Measurements from ENCODE around the gene TF.
"Not testable (repeated sequence)": the region's sequence is repeated elsewhere in the genome, so short reads cannot be mapped to it uniquely, and the experiment has no call there.

The TF gene

DNA sequence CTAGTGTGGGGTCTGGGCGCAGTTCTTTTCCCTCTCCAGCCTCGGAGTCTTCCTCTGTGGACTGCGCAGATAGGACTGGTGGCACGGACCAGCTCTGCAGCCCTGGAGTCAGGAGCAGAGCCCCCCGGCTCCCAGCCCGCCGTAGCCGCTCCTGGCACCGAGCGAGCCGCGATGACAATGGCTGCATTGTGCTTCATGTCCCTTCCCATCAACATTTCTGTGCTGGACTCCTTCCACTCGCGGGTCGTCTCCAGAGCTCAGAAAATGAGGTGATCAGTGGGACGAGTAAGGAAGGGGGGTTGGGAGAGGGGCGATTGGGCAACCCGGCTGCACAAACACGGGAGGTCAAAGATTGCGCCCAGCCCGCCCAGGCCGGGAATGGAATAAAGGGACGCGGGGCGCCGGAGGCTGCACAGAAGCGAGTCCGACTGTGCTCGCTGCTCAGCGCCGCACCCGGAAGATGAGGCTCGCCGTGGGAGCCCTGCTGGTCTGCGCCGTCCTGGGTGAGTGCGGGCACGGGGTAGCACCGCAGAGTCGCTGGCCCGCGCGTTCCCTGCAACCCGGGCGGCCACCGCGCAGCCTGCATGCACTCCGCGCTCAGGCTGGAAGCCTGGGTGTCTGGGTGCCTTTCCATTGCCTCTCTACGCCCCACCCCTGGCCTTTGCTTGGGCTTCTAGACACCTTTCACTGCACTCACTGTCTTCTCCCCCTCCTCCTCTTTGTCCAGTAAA lies at the start of gene TF:
TF (plus strand) TSS at position 413 of the 731 bp plus-strand sequence; CDS start at position 461, 48 bp downstream.
- DNase-seq: no peak

DNA sequence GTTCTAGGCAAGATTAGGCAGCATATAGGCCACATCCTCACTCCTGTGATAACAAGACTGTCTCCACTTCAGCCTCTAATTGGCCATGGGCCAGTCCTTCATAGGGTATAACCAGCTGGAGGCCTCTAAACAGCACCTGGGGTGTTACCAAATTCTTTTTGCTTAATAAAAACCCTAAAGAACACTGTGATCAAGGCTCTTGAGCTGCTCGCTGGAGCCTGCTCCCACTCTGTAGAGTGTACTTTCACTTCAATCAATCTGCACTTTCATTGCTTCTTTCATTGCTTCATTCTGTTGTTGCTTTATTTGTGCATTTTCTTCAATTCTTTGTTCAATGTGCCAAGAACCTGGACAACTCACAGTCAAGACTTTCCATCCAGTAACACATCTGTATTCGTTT lies 48.2 kb upstream of the TF start:
- DNase-seq: no peak

DNA sequence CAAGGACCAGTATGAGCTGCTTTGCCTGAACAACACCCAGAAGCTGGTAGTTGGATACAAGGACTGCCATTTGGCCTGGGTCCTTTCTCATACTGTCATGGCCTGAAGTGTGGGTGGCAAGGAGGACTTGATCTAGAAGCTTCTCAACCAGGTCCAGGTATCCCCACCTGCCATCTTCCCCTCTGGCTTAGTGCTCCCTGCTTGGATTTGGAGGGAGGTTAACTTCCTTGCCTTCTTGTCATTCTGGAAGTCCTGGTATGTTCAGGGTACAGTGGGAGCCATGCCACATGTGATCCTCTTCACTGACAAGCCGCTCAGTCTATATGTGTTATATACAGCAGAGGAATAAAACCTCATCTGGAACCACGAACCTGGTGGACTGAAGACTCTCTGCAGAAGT lies 46.7 kb upstream of the TF start:
- DNase-seq: no peak

DNA sequence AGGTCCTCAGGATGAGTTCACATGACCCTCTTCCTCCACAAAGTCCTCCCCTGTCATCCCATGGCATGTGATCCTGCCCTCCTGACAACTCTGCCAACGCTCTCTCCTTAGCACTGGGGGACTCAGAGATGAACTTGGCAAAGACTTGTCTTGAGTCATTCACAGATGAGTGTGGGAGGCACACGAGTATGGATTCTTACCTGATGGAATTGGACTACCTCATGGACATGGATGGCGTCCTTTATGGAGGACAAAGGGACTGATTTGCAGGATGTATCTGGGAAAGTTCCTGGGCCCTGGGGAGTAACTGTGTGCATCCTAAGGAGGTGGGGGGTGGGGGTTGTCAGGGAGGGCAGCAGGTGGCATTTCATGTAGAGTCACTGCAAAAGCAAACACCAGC lies 46.3 kb upstream of the TF start:
- no peak for DNase-seq

DNA sequence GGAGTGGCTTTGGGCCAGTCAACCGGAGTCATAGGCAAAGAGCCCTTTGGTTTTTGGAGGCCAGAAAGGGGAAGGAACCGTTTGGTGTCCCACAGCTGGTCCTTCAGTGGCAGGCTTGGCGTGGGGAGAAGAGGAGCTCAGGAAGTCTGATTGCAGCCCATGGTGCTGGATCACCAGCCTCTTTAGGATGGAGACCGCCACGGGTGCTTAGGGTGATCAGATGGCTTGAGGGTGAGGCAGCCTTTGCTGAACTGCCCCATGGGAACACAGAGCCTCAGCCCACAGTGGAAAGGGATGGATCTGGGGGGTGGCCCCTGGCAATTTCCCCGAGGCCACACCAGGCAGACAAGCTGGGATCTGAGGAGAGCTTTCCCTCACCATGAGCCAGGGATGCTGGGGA lies 45.8 kb upstream of the TF start:
- DNase-seq: no peak

DNA sequence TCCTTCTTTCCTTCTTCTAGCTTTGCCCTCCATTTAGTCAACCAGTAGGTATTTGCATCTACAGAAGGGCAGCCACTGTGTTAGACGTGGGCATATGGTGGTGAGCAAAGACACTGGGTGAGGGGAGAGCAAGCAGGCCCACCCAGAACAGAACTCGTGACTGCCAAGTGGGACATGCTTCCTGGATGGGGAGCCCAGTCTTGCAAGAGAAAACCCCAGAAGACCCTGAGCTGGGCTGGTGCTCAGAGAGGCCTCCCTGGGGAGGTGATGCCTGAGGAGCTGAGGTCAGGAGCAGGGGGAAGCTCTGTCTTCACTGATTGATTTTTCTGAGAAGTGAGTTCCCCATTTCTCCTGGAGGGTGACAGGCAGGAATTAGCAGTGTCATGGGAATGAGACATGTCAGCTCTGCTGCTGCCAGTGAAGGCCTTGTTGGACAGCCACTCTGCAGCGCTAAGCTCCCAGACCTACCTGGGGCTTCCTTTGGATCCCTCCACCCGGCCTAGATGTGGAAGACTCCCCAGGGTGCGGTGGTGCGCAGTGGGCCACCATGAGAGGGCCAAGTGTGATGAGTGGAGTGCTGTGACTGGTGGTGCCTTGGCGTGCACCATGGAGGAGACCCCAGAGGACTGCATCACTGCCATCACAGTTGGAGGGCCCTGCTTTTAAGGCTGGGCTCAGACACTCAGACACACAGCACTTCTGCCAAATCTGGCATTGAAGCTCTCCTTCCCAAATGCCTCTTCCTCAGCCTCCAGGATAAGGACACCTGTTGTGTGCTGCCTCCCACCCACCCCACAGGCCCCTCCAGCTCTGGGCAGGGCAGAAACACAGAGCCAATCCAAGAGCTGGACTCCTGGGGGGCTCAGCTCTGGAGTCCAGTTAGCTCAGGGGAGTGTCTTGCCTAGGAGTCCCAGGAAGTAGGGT lies 44.5 kb upstream of the TF start:
- no peak for DNase-seq

DNA sequence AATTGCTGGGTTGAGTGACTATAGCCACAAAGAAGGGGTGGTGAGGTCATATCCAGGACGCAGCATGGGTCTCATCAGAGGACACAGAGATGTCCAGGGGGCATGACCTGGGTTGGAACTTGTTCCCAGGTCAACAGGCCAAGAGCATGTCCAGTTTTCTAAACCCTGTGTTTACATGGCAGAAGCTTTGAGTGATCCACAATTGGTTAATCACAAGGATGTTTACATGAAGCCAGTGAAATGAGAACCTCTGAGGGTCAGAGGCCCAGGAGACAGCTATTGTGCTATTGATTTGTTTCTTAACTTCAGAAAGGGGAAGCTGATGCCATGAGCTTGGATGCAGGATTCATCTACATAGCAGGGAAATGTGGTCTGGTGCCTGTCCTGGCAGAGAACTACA lies 42.3 kb upstream of the TF start:
- no peak for DNase-seq

DNA sequence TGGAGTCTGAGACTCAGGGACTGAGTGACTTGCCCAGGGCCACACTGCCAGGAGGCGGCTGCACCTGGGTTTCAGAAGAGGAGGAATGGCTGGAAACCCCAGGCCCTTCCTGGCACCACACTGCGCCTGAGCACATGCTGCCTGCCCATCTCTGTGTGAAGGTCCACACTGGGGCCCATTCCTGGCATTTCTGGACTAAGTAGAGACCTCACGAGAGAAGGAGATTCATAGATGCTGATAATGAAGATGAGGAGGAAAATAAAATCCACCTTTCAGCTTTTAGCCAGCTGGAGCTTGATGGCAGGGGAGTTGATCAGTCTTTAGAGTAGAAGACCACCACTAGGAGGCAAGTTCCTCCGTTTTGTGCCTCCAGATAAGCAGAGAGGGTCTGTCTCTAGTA lies 40.2 kb upstream of the TF start:
- DNase-seq: no peak

DNA sequence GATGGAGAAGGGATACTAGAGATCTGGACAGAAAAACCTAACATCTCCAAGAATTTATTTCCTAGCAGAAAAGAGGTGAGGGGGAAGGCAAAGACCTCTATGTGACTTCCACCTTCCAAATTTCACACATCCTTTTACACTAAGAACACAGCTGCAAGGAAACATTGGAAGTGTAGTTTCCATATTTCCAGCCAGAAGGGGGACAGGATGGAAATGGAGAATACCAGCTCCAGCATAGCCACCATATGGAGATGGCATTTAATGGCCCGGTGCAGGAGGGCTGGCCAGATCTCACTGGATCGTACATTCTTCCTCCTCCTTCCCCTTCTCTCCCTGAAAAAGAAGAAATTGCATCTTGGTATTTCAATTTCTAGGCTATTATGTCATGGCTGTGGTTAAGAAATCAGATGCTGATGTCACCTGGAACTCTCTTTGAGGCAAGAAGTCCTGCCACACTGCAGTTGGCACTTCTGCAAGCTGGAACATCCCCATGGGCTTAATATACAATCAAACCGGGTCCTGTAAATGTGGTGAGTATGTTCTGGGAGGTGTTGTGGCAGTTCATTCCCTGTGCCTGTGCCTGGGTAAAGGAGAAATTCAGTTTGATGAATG lies 36.9 kb upstream of the TF start:
- no peak for DNase-seq

DNA sequence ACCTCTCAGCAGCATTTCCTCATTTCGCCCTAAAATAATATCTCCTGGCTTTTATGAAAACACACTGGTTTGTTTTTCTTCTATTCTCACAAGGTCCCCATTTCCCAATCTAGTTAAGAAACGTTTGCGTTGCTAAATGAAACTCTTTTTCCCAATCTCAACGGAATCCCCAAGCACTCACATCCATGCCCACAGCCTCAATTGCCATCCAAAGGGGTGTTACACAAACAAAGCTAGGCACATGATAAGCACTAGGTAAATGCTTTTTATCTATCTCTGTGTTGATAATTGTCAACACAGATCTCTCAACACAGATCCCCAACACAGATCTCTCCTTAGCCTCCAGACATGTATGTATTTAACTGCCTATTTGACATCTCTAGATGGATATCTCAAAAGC lies 35.2 kb upstream of the TF start:
- no peak for DNase-seq

DNA sequence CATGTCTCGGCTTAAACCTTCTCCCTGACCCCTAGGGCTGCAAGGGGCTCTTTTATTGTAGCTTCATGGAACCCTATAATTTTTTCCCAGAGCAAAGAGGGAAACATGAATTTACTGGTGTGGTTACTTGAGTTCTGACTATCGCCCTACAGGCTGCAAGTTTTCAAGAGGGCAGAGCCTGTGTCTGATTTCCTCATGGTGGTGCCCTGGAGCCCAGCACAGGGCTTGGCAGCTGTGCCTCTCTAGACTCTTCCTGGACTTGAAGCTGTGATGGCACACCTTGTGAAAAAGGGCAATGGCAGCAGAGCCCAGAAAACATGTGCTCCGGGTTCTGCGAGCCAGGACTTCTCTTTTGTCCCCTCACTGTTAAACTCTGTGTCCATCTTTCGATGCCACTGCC lies 34.2 kb upstream of the TF start:
- DNase-seq: no peak

DNA sequence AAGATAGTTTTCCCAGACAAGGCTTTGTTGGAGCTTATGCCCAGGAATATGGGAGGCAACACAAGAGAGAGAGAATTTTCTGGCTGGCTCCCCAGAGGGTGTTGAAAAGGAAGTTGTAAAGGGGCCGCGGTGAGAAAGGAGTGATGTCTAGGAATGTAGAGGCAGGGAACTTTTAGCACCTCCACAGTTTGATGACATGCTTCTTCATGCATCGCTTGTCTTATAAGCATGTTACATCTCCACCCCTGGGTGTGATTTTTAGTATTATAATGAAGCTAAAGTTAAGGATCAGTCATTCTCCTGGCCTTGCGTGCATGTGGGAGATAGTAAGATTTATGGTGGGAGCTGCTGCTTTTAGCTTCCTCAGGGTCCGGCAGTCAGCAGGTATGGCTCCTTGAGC lies 32.8 kb upstream of the TF start:
- no peak for DNase-seq

DNA sequence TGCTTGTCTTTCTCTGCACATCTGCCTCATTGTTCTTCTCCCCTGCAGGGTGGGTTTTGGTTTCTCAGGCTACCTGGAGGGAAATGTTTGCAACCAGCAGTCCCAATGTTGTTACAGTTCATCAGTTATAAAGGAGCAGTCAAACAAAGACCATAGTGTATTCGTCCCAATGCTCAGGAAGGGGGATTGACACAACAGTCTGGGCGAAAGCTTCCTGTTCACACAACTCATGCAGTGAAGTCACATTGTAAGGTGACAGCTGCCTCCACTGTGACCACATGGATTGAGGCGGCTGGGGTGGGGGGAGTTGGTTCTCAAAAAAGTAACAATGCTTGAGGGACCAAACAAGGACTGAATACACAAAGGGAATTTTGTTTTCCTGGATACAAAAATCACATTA lies 28.8 kb upstream of the TF start:
- no peak for DNase-seq

DNA sequence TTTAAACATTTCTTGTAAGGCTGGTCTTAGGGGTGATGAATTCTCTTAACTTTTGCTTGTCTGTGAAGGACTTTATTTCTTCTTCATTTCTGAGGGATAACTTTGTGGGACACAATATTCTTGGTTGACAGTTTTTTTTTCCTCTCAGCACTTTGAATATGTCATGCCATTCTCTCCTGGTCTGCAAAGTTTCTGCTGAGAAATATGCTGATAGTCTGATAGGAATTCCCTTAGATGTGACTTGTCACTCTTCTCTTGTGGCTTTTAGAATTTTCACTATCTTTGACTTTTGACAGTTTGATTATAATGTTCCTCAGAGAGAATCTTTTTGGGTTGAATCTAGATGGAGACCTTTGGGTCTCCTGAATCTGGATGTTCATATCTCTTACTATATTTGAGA lies 23.3 kb upstream of the TF start:
- DNase-seq: no peak

DNA sequence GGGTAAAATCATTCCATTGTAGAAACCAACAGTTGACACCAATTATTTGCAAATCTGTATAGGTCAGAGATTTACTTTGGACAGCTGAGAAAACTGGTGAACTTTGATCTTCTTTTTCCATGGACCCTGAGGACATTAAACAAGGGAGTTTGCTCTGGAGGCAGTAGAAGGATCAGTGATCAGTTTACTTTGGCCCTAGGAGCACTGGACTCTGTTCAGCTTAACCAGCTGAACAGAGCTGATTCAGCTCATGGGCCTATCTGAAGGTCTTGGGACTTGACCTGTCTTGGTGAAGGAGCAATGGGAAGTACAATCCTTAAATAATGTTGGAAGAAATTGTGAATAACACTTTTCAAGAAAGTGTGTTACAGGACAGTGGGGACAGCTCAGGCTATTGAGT lies 15.2 kb upstream of the TF start:
- DNase-seq: no peak

DNA sequence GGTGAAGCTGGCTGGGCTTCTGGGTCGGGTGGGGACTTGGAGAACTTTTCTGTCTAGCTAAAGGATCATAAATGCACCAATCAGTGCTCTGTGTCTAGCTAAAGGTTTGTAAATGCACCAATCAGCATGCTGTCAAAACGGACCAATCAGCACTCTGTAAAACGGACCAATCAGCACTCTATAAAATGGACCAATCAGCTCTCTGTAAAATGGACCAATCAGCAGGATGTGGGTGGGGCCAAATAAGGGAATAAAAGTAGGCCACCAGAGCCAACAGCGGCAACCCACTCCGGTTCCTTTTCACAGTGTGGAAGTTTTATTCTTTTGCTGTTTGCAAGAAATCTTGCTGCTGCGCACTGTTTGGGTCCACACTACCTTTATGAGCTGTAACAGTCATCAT lies 14.0 kb upstream of the TF start:
- DNase-seq: not testable (repeated sequence)

DNA sequence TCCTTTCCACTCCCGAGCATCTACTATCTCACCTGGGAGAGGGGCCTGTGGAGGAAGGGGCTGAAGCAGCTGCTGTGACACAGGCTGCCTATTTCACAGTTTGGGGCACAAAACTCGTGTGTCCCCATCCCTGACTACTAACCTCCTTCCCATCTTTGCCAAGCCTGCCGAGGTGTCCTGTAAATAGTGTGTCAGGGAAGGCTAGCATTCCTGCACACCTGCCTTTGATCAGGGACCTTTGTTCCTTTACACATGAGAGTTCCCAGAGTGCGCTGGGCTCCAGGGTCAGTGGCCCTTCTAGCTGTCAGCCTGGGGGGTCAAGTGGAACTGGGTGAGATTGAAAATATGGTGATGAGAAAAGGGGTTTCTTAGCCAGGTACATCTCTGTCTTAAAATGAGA lies 13.0 kb upstream of the TF start:
- DNase-seq: no peak

DNA sequence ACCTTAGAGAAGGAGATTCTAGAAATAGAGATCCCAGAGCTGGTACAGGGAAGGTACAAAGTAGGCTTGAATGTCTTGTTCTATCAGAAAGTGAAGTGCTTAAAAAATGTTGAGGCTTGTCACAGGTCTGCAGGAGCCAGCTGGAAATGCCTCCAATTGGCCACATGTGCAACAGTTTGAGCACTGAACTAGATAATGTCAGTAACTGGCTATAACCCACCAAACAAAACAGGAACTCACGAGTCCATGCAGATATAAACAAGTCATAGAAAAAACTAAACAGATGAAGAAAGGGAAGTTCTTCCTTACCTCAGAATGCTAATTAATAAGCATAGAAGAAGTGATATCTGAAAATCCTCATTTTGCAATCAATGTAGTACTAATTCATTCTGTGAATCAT lies 11.9 kb upstream of the TF start:
- DNase-seq: no peak

DNA sequence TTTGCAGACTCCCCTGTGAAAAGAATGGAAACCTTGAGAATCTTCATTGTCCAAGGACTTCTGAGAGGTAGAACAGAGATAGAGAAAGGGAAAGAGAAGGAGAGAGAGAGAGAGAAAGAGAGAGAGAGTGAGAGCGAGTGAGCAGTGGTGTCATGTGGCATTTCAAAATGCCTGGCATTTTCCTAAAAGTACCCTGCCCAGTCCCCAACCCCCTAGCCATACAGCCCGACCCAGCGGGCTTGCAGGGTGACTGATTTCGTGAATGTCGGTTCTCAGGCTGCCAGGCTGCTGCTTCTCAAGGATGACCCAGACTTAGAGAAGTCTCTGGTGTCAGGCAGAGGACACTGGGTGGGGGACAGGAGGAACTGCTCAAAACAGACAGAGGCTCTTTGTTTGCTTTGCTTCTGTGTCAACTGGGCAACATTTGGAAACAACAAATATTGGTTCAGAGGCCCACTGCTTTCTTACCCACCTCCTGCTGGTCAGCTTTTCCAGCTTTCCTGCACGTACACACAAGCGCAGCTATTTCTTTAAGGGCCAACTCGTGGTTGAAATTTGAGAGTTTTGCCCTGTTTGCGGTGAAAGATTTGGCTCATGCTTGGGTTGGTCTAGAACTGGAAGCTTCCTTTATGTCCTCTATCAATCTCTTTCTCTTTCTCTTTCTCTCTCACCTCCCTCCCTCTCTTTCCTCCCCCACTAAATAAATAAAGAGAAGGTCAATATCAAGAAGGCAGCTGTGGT lies 3.7 kb upstream of the TF start:
- DNase-seq: no peak

DNA sequence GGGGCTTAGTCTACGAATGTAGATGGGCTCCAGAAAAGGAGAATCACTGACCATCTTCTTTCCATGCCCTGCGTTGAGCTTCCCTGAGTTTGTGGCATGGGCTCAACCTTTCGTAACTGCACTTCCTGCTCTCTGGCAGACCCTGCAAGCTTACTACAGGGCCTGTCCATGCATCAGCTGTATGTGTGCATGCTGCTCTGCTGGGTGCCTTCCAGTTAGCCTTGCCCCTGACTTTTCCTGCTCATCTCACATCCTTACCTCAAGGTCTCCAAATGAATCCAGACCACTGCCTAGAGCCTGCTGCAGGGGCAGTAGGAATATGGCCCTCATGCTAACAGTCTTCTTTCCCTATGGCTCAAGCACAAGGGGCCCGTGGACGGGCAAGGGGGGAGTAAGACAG lies 2.0 kb upstream of the TF start:
- DNase-seq: no peak

DNA sequence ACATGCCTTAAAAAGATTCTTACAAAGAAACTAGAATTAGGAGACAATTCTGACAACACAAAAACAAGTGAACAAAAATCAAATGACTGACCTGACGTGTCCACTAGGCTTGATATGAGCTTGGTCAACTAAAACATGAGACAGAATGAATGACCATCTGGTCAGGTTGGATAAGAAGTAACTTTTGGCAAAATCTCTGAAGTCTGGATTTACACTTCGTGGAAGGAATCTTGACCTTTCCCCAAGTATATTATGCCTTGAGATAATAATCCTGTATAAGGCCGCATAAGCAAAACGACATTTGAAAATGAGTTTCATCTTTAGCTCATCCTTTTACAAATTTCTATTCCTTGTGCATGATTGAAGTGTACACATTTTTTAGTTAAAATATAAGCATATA lies 1.1 kb upstream of the TF start:
- no peak for DNase-seq

DNA sequence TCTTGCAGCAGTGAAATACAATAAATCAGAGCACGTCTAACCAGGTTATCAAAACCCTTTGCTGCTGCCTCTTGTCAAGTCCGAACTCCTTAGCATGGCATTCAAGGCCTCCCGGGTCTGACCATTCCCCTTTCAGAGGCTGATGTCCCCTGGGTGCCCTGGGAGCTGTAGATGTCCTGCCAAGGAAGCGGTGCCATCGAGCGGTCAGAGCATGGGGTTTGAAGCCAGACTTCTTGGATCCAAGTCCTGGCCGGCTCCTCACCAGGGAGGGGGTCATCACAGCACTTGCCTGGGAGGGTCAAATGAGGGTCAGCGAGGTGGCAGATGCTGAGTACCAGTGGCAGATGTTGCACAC lies 496 bp downstream of the TF start:
- no peak for DNase-seq

DNA sequence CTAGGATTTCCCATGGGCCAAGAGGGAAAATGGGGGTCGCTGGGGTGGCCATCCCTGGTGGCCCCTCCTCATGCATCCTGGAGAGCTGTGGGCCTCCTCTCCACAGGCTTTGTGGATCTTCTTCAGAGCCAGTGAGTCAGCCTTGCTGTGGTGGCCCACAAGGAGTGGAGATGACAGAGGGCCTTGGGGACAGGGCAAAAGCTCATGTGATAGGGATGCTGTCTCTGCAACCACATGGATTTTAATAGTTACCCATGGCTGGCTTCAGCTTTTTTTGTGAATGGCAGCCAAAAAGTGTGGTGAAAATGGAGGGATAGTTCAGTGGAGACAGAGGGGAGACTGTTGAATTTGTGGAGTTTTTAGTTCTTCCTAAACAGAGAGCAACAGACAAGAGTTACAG lies 1.2 kb downstream of the TF start:
- no peak for DNase-seq

Measured in CD4-positive, alpha-beta T cell treated with Interleukin-15 for 1 hour (primary cell).